Cardiac muscle cell (in vitro differentiated cells and primary cell): ENCODE results near the gene DENND2A. TPM values are rescaled to one million over a fixed set of nuclear protein-coding genes. Genes with fewer than 3 reads are reported as not detected.
"Not testable (repeated sequence)": the region's sequence is repeated elsewhere in the genome, so short reads cannot be mapped to it uniquely, and the experiment has no call there.

Experiments used
- DNase-seq, 2 donors: peaks; one replicate each; pipeline versions ENCODE4 v3.0.0 to v3.0.0-alpha.2; 2010 to 2017; ENCODE audit warnings: low read depth in 1 of 2, low spot score in 1 of 2
- H3K27ac ChIP-seq: fragments of 200-600 bp; sonication (generic); 2 replicates; pipeline ENCODE4 v1.5.1; 2016
- H3K27me3 ChIP-seq: fragments of 200-600 bp; sonication (generic); 2 replicates; pipeline ENCODE4 v1.6.0; 2016; ENCODE audit warnings: control low read depth
- H3K36me3 ChIP-seq: fragments of 200-600 bp; sonication (generic); 2 replicates; pipeline ENCODE4 v1.5.1; 2016; ENCODE audit warnings: control low read depth
- H3K4me1 ChIP-seq: fragments of 200-600 bp; sonication (generic); 2 replicates; pipeline ENCODE4 v1.8.1; 2017; ENCODE audit warnings: low read depth, mild to moderate bottlenecking, mixed run types
- H3K4me3 ChIP-seq: fragments of 200-600 bp; sonication (generic); 2 replicates; pipeline ENCODE4 v1.5.1; 2016; ENCODE audit warnings: mild to moderate bottlenecking
- H3K9me3 ChIP-seq: fragments of 200-600 bp; sonication (generic); 2 replicates; pipeline ENCODE4 v1.5.1; 2017; ENCODE audit warnings: low read depth, mild to moderate bottlenecking, control low read depth
- polyA plus RNA-seq: library from polyadenylated mRNA; unstranded; fragments of >200 nt; fragmentation: Nextera tagmentation; extraction: Ambion mirVana; gene quantifications from 2 replicates; pipeline ENCODE4 v1.2.1, GENCODE V29; 2016
- total RNA-seq: library from RNA; depleted of rRNA; stranded (reverse); fragments of >200 nt; gene quantifications from 2 replicates; pipeline ENCODE4 v1.2.3, GENCODE V29; 2016
- TF ChIP-seq, protein P1 (sequence below): IDR thresholded peaks from 2 replicates; pipeline ENCODE4 v1.5.1; 2012; ENCODE audit warnings: low read depth, mild to moderate bottlenecking, low read length

Gene DENND2A
- total and polyA plus RNA-seq, 2 experiments from 2014 or later = 14.0 to 21.7 TPM

DNA sequence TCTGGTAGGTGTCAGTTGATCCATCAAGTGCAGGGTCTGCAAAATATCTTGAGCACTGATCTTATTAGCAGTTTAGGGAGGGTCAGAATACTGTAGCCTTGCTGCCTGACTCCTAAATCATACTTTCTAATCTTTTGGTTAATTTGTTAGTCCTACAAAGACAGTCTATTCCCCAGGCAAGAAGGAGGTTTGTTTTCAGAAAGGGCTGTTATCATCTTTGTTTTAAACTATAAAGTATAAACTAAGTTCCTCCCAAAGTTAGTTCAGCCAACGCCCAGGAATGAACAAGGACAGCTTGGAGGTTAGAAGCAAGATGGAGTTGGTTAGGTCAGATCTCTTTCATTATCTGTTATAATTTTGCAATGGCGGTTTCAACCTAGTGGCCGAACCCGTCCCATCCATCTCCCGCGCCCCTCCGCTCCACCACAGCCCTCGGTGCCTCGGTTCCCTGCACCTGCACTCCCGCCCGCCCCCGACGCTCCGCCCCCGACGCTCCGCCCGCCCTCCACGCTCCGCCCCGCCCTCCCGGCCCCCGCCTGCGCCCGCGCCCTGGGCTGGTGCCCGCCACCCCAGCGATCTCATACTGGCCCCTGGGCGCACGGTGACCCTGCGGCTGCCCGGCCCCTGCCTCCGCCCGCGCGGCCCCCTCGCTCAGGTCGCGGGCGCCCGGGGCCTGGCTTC, 31.9 kb upstream of the DENND2A start, which contains the start of gene ADCK2:
ADCK2 (plus strand) TSS at position 564 of the 681 bp plus-strand sequence. CDS start 386 bp downstream, outside the sequence.
- Histone ChIP-seq H3K9me3 (no peaks in the 10 kb centered on the region), H3K4me3 (peak within 1 kb of the TSS; percentile 61), H3K36me3 (no peaks in the 10 kb centered on the region), H3K27me3 (no peaks in the 10 kb centered on the region), H3K27ac (no peak within 1 kb of the TSS), H3K4me1 (no peaks in the 10 kb centered on the region)
- TF ChIP-seq, protein P1, sequence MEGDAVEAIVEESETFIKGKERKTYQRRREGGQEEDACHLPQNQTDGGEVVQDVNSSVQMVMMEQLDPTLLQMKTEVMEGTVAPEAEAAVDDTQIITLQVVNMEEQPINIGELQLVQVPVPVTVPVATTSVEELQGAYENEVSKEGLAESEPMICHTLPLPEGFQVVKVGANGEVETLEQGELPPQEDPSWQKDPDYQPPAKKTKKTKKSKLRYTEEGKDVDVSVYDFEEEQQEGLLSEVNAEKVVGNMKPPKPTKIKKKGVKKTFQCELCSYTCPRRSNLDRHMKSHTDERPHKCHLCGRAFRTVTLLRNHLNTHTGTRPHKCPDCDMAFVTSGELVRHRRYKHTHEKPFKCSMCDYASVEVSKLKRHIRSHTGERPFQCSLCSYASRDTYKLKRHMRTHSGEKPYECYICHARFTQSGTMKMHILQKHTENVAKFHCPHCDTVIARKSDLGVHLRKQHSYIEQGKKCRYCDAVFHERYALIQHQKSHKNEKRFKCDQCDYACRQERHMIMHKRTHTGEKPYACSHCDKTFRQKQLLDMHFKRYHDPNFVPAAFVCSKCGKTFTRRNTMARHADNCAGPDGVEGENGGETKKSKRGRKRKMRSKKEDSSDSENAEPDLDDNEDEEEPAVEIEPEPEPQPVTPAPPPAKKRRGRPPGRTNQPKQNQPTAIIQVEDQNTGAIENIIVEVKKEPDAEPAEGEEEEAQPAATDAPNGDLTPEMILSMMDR = no peak
- peak in 1 of 2 donors; percentile 62 for DNase-seq

DNA sequence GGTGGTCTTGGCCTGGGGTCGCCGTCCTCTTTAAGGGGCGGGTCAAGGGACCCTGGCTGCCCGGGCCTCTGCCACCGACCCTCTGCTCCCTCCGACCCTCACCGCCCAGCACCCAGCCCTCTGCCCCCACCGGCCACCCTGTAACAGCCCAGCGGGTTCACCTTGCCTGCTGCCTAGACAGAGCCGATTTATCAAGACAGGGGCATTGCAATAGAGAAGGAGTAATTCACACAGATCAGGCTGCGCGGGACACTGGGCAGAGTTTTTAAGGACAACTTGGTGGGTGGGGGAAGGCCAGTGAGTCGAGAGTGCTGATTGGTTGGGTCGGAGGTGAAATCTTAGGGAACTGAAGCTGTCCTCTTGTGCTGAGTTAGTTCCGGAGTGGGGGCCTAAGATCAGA, 31.4 kb upstream of the DENND2A start:
- H3K9me3 ChIP-seq = no peaks in the 10 kb centered on the region
- no peak overlapping the region for H3K4me3 ChIP-seq
- H3K36me3 ChIP-seq = no peaks in the 10 kb centered on the region
- no peak for DNase-seq
- no peak overlapping the region for H3K27ac ChIP-seq
- no peaks in the 10 kb centered on the region for H3K4me1 ChIP-seq
- no peaks in the 10 kb centered on the region for H3K27me3 ChIP-seq
- TF ChIP-seq, protein P1 = no peak

DNA sequence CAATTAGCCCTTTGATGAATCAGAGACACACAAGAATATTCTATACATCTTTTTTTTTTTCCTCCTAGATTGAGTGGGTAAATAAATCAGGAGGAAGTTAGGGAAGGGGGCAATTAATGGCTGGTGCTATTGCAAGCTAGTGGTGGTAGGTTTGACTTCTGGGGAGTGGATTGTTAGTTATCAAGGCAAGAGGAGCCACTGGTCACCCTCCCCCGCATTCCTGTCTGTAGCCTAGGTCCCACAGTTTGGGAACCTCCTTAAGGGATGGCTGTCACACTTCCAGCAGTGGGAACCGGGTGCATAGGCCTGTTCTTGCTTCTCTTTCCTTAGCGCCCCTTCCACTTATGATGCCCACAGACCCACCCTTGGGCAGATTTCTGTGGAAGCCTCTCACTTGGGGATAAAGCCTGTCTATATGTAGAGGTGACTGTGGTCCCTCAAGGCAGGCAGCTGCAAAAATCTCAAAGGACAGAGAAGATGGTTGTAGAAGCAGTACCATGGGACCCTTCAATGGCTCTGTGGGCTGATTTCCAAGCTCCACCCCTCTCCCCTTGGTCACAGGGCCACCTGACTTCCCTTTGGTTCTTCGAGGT, 29.8 kb upstream of the DENND2A start:
- TF ChIP-seq, protein P1 = no peak
- Histone ChIP-seq H3K27me3 (no peaks in the 10 kb centered on the region), H3K4me3 (no peak overlapping the region), H3K36me3 (no peaks in the 10 kb centered on the region), H3K9me3 (no peaks in the 10 kb centered on the region), H3K4me1 (no peaks in the 10 kb centered on the region), H3K27ac (no peak overlapping the region)
- no peak for DNase-seq

DNA sequence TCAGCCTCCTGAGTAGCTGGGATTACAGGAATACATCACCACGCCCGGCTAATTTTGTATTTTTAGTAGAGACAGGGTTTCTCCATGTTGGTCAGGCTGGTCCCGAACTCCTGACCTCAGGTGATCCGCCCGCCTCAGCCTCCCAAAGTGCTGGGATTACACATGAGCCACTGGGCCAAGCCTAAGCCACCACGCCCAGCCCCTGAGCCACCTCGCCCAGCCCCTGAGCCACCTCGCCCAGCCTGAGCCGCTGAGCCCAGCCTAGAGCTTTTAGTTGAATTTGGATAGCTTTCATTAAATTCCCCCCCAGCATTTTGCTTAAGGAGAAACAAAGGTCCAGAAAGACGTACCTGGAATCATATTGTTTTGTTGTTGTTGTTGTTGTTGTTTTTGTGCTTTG, 29.2 kb upstream of the DENND2A start:
- H3K27me3 ChIP-seq, H3K4me3 ChIP-seq, DNase-seq, H3K9me3 ChIP-seq, H3K36me3 ChIP-seq, H3K27ac ChIP-seq, H3K4me1 ChIP-seq: not testable (repeated sequence)

DNA sequence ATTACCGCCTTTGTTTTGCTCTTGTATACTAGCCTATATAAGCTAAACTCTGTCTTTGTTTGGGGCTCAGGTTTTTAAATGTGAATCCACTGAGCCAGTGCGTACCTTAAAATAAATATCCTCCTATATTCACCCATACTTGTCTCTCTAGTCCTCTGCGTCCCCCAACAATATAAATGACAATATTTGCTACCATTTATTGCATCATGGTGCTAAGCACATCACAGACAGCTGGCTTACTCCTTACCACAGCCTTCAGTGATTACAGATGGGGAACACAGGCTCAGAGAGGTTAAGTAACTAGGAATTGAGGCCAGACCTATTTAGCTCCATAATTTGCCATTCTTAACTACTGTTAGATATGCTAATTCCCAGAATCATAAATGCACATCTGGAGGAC, 28.7 kb upstream of the DENND2A start:
- no peak overlapping the region for H3K27ac ChIP-seq
- DNase-seq = no peak
- no peaks in the 10 kb centered on the region for H3K36me3 ChIP-seq
- no peaks in the 10 kb centered on the region for H3K4me1 ChIP-seq
- no peaks in the 10 kb centered on the region for H3K9me3 ChIP-seq
- no peak overlapping the region for H3K4me3 ChIP-seq
- no peaks in the 10 kb centered on the region for H3K27me3 ChIP-seq
- TF ChIP-seq, protein P1 = no peak

DNA sequence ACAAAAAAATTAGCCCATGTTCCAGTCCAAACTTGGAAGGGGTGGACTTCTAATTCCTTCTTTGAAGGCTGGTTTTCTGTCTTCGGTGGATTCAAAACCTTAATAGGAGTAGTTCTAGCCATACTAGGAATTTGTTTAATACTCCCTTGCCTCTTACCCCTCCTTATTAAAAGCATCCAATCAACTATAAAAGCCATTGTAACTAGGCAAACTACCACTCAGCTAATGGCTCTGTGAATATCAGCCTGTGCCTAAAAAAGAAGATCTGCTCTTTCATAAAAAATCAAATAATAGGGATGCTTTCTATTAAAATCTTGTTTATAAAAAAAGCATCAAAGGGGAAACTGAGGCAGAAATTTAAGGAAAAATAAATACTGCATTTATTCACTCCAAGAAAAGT, 28.0 kb upstream of the DENND2A start:
- Histone ChIP-seq H3K9me3 (no peaks in the 10 kb centered on the region), H3K36me3 (no peaks in the 10 kb centered on the region), H3K27me3 (no peaks in the 10 kb centered on the region), H3K27ac (no peak overlapping the region), H3K4me1 (no peaks in the 10 kb centered on the region), H3K4me3 (no peak overlapping the region)
- DNase-seq = no peak
- TF ChIP-seq, protein P1 = no peak
